WTC11 (cell line): Measurements from ENCODE around the gene C17orf114.

ENCODE experiments used
- ESRRA ChIP-seq: sonication (generic); formaldehyde crosslinking; IDR thresholded peaks from 2 replicates; pipeline ENCODE4 v1.8.1; 2022; ENCODE audit warnings: mild to moderate bottlenecking, missing genetic modification reagents, borderline replicate concordance
- NR1H2 ChIP-seq: sonication (generic); formaldehyde crosslinking; IDR thresholded peaks from 2 replicates; pipeline ENCODE4 v1.9.0; 2021; ENCODE audit warnings: mild to moderate bottlenecking, moderate library complexity, missing genetic modification reagents
- TEAD4 ChIP-seq: sonication (generic); formaldehyde crosslinking; IDR thresholded peaks from 2 replicates; pipeline ENCODE4 v1.8.0; 2022; ENCODE audit warnings: mild to moderate bottlenecking, missing genetic modification reagents
- ZNF121 ChIP-seq: sonication (generic); formaldehyde crosslinking; IDR thresholded peaks from 2 replicates; pipeline ENCODE4 v1.8.0; 2023; ENCODE audit warnings: missing genetic modification reagents
- TF ChIP-seq, protein P1 (sequence below): fragments of 200-600 bp; IDR thresholded peaks from 2 replicates; pipeline ENCODE4 v1.8.0; 2022; ENCODE audit warnings: antibody characterized with exemption
- TF ChIP-seq, protein P2 (sequence below): sonication (generic); formaldehyde crosslinking; IDR thresholded peaks from 2 replicates; pipeline ENCODE4 v1.8.1; 2023; ENCODE audit warnings: mild to moderate bottlenecking, missing genetic modification reagents, moderate library complexity
- TF ChIP-seq, protein P3 (sequence below): sonication (generic); formaldehyde crosslinking; IDR thresholded peaks from 2 replicates; pipeline ENCODE4 v1.8.0; 2022; ENCODE audit warnings: mild to moderate bottlenecking, missing genetic modification reagents
- TF ChIP-seq, protein P4 (sequence below): sonication (generic); formaldehyde crosslinking; IDR thresholded peaks from 2 replicates; pipeline ENCODE4 v1.8.0; 2022; ENCODE audit warnings: mild to moderate bottlenecking, missing genetic modification reagents
- TF ChIP-seq, protein P5 (sequence below): sonication (generic); formaldehyde crosslinking; IDR thresholded peaks from 2 replicates; pipeline ENCODE4 v1.8.1; 2023; ENCODE audit warnings: mild to moderate bottlenecking, missing genetic modification reagents

DNA sequence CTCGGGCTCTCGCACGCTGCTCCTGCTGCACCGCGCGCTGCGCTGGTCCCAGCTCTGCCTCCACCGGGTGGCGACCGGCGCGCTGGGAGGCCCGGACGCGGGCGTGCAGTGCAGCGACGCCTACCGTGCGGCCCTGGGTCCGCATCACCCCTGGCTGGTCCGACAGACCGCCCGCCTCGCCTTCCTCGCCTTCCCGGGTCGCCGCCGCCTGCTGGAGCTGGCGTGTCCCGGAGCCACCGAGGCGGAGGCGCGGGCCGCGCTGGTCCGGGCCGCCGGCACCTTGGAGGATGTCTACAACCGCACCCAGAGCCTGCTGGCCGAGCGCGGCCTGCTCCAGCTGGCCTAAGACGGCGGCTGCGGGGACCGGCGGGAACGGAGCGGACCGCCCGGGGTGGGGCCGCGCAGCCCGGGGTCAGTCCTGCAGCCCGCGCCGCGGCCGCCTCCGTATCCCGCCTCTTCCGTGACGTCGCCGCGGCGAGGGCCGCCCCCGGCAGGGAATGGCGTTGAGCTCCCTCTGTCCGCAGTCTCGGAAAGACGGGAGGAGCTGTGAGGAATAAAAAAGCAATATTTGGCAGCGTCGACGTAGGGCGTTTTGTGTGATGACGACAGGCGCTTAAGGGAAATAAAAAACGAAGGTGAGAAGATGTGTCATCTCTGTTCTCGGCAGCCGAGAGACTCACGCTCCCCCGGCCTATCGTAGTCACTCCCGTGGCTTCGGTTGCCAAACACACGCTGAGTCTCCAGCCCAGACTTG lies 12.0 kb downstream of the C17orf114 start:
- TF ChIP-seq, protein P1, sequence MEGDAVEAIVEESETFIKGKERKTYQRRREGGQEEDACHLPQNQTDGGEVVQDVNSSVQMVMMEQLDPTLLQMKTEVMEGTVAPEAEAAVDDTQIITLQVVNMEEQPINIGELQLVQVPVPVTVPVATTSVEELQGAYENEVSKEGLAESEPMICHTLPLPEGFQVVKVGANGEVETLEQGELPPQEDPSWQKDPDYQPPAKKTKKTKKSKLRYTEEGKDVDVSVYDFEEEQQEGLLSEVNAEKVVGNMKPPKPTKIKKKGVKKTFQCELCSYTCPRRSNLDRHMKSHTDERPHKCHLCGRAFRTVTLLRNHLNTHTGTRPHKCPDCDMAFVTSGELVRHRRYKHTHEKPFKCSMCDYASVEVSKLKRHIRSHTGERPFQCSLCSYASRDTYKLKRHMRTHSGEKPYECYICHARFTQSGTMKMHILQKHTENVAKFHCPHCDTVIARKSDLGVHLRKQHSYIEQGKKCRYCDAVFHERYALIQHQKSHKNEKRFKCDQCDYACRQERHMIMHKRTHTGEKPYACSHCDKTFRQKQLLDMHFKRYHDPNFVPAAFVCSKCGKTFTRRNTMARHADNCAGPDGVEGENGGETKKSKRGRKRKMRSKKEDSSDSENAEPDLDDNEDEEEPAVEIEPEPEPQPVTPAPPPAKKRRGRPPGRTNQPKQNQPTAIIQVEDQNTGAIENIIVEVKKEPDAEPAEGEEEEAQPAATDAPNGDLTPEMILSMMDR: peak; percentile 20; the same call in 1 of the 2 replicates
- TF ChIP-seq ESRRA (CRISPR knock-in tag) (peak; percentile 65; the same call in 1 of the 2 replicates), NR1H2 (CRISPR knock-in tag) (no peak), ZNF121 (no peak), TEAD4 (CRISPR knock-in tag) (no peak)
- TF ChIP-seq, protein P2, sequence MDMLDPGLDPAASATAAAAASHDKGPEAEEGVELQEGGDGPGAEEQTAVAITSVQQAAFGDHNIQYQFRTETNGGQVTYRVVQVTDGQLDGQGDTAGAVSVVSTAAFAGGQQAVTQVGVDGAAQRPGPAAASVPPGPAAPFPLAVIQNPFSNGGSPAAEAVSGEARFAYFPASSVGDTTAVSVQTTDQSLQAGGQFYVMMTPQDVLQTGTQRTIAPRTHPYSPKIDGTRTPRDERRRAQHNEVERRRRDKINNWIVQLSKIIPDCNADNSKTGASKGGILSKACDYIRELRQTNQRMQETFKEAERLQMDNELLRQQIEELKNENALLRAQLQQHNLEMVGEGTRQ (CRISPR knock-in tag): no peak
- TF ChIP-seq, protein P3, sequence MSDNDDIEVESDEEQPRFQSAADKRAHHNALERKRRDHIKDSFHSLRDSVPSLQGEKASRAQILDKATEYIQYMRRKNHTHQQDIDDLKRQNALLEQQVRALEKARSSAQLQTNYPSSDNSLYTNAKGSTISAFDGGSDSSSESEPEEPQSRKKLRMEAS (CRISPR knock-in tag): no peak; the same call in 1 of the 2 replicates
- TF ChIP-seq, protein P4, sequence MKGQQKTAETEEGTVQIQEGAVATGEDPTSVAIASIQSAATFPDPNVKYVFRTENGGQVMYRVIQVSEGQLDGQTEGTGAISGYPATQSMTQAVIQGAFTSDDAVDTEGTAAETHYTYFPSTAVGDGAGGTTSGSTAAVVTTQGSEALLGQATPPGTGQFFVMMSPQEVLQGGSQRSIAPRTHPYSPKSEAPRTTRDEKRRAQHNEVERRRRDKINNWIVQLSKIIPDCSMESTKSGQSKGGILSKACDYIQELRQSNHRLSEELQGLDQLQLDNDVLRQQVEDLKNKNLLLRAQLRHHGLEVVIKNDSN (CRISPR knock-in tag): no peak
- TF ChIP-seq, protein P5, sequence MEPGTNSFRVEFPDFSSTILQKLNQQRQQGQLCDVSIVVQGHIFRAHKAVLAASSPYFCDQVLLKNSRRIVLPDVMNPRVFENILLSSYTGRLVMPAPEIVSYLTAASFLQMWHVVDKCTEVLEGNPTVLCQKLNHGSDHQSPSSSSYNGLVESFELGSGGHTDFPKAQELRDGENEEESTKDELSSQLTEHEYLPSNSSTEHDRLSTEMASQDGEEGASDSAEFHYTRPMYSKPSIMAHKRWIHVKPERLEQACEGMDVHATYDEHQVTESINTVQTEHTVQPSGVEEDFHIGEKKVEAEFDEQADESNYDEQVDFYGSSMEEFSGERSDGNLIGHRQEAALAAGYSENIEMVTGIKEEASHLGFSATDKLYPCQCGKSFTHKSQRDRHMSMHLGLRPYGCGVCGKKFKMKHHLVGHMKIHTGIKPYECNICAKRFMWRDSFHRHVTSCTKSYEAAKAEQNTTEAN (CRISPR knock-in tag): peak; percentile 59; the same call in 1 of the 2 replicates
